Mesendoderm (in vitro differentiated cells): Measurements from ENCODE around the gene BZW1.

Source experiments
- DNase-seq: peaks from one replicate; pipeline ENCODE4 v3.0.0; 2013
- H2AK5ac ChIP-seq: 2 replicates; pipeline ENCODE4 v1.6.1; 2013; ENCODE audit warnings: low read length, inconsistent platforms
- H2BK120ac ChIP-seq: 2 replicates; pipeline ENCODE4 v1.6.1; 2013; ENCODE audit warnings: low read depth, mild to moderate bottlenecking, low read length, moderate library complexity, mixed read lengths
- H2BK15ac ChIP-seq: replicated peaks from 2 replicates; pipeline ENCODE4 v1.6.1; 2013; ENCODE audit warnings: low read depth, mild to moderate bottlenecking, moderate library complexity
- H2BK5ac ChIP-seq: 2 replicates; pipeline ENCODE4 v1.6.1; 2013; ENCODE audit warnings: low read length, inconsistent platforms
- H3K18ac ChIP-seq: 2 replicates; pipeline ENCODE4 v1.6.1; 2013; ENCODE audit warnings: mild to moderate bottlenecking, low read length, mixed read lengths
- H3K23ac ChIP-seq: one replicate; pipeline ENCODE4 v1.6.1; 2013; ENCODE audit warnings: low read length
- H3K27ac ChIP-seq: 2 replicates; pipeline ENCODE4 v1.5.1; 2013; ENCODE audit warnings: low read depth, mild to moderate bottlenecking, inconsistent platforms, low read length, moderate library complexity
- H3K27me3 ChIP-seq: 2 replicates; pipeline ENCODE4 v1.6.1; 2013; ENCODE audit warnings: low read length, control low read depth, mild to moderate bottlenecking, inconsistent platforms; ENCODE audit not compliant: insufficient read depth, poor library complexity
- H3K36me3 ChIP-seq: 2 replicates; pipeline ENCODE4 v1.6.1; 2013; ENCODE audit warnings: low read length, inconsistent platforms; ENCODE audit not compliant: control insufficient read depth, insufficient read depth
- H3K4ac ChIP-seq: one replicate; pipeline ENCODE4 v1.6.1; 2013; ENCODE audit warnings: low read depth, mild to moderate bottlenecking, low read length, moderate library complexity
- H3K4me1 ChIP-seq: 2 replicates; pipeline ENCODE4 v1.6.1; 2013; ENCODE audit warnings: low read depth, low read length, inconsistent platforms; ENCODE audit not compliant: control insufficient read depth
- H3K4me2 ChIP-seq: 2 replicates; pipeline ENCODE4 v1.6.1; 2013; ENCODE audit warnings: low read length
- H3K4me3 ChIP-seq: 2 replicates; pipeline ENCODE4 v1.5.1; 2013; ENCODE audit warnings: mild to moderate bottlenecking, low read length
- H3K56ac ChIP-seq: one replicate; pipeline ENCODE4 v1.6.1; 2013; ENCODE audit warnings: low read length
- H3K79me1 ChIP-seq: 2 replicates; pipeline ENCODE4 v1.6.1; 2013; ENCODE audit warnings: low read length, inconsistent platforms
- H3K79me2 ChIP-seq: 2 replicates; pipeline ENCODE4 v1.6.1; 2013; ENCODE audit warnings: mild to moderate bottlenecking, low read length; ENCODE audit not compliant: control insufficient read depth, insufficient read depth
- H3K9ac ChIP-seq: 2 replicates; pipeline ENCODE4 v1.6.1; 2013; ENCODE audit warnings: low read length, inconsistent platforms
- H4K5ac ChIP-seq: one replicate; pipeline ENCODE4 v1.6.1; 2013; ENCODE audit warnings: low read length
- H4K8ac ChIP-seq: one replicate; pipeline ENCODE4 v1.6.1; 2013; ENCODE audit warnings: low read depth, mild to moderate bottlenecking, control low read depth, low read length, moderate library complexity
- WGBS: extraction: QIAGEN DNeasy Blood & Tissue Kit; methylation state at CpG from one replicate; pipeline ENCODE4 v1.1.7; 2013; ENCODE audit warnings: low lambda C conversion rate, missing lambda C conversion rate; ENCODE audit not compliant: insufficient coverage; ENCODE audit errors: extremely low coverage; 5-methylcytosine and 5-hydroxymethylcytosine counted together

The BZW1 gene

DNA sequence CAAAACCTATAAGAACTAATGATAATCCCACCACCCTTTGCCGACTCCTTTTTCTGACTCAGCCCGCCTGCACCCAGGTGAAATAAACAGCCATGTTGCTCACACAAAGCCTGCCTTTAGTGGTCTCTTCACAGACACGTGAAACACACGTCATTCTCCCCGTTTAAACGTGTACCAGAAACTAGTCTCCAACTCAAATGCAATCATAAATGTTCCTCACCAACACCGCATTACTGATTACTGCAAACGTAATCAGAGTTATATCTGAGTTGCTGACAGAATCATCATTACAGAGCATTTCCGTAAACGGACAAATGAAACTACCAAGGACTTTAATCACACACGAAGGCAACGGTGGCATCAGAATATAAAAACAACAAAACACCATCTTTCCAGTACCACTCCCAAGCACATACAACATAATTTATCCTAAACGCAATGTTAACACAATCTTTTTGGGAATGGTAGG is 50.9 kb downstream of the BZW1 start:
- peaks cover 33% of the 10 kb centered on the region for H3K79me2 ChIP-seq
- H2BK5ac ChIP-seq, result no peak overlapping the region
- peaks cover 3% of the 10 kb centered on the region for H3K79me1 ChIP-seq
- no peak overlapping the region for H3K18ac ChIP-seq
- H3K36me3 ChIP-seq, result no peaks in the 10 kb centered on the region
- peak overlapping the region; percentile 99 for H3K9ac ChIP-seq
- H2BK15ac ChIP-seq, result no peak overlapping the region
- peak overlapping the region; percentile 94 for H3K4me3 ChIP-seq
- peak overlapping the region; percentile 69 for H2AK5ac ChIP-seq
- no peak overlapping the region for H3K27ac ChIP-seq
- DNase-seq, result peak; percentile 67
- no peak overlapping the region for H4K8ac ChIP-seq
- WGBS, result no CpG with 5 or more reads among the region's 13 CpGs
- no peak overlapping the region for H3K23ac ChIP-seq
- H3K27me3 ChIP-seq, result no peaks in the 10 kb centered on the region
- no peak overlapping the region for H3K4ac ChIP-seq
- peak overlapping the region; percentile 95 for H3K4me2 ChIP-seq
- no peak overlapping the region for H4K5ac ChIP-seq
- peak overlapping the region; percentile 99 for H3K56ac ChIP-seq
- no peak overlapping the region for H2BK120ac ChIP-seq
- peaks cover 2% of the 10 kb centered on the region for H3K4me1 ChIP-seq

DNA sequence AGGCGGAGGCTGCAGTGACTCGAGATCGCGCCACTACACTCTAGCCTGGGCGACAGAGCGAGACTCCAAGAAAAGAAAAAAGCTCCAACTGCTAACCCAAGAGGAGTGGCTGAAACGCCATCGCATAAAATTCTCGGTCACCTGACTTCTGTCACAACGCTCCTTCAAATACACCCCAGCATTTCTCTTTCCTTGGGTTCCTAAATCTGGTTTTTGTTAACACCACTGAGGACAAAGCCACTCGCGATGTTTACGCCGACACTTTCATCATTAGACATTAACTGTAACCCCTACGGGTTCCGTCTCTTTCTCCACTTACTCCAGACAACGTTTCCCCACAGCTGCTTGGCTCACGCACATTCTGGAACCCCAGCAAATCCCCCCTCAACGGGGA is 52.1 kb downstream of the BZW1 start:
- Histone ChIP-seq H3K79me2 (peaks cover 33% of the 10 kb centered on the region), H3K4me1 (peaks cover 2% of the 10 kb centered on the region), H4K8ac (peak overlapping the region; percentile 98), H2BK120ac (peak overlapping the region; percentile 76), H2BK5ac (peak overlapping the region; percentile 80), H3K18ac (peak overlapping the region; percentile 82), H3K4ac (peak overlapping the region; percentile 92), H3K4me3 (peak overlapping the region; percentile 94), H3K4me2 (peak overlapping the region; percentile 40), H4K5ac (no peak overlapping the region), H3K36me3 (no peaks in the 10 kb centered on the region), H2AK5ac (no peak overlapping the region), H3K56ac (peak overlapping the region; percentile 99), H3K79me1 (peaks cover 3% of the 10 kb centered on the region), H3K27ac (peak overlapping the region; percentile 85), H3K27me3 (no peaks in the 10 kb centered on the region), H3K23ac (no peak overlapping the region), H2BK15ac (no peak overlapping the region), H3K9ac (peak overlapping the region; percentile 99)
- no CpG with 5 or more reads among the region's 19 CpGs for WGBS
- DNase-seq, result peak; percentile 48

DNA sequence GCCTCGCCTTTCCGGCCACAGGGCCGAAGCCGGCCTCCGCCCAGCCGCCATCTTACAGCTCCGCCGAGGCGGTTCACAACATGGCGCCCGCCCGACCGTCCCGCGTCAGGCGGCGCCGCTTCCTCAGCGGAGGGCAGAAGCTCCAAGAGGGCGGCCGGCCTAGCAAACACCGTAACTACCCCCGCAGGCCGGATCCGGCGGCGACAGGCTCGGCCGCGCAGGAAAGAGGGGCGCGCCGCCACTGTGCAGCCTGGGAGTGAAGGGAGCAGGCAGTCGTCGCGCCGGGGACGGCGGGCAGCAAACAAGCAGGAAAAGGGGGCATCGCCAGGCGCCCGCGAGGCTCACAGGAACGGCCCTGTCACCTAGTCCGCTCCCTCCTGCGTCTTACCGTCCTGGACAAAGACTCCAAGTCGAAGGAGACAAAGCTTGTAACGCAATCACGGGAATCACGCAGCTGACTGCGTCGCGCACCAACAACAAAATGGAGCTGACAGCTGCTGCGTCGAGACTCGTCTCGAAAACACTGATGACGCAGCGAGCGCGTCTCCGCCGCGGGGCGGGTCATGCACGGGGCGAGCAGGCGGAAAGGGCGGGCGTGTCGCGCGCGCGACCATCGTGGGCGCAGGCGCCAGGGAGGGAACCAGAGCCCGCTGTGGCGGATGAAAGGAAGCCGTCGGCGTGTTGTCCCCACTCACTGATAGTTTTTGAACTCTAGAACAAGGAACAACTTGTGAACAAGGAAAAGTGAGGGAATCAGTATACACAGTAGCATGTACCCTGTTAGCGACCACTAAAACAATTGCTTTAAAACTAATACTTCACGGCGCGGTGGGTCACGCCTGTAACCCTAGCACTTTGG is 52.7 kb downstream of the BZW1 start, which contains the start of gene CLK1:
CLK1 (minus strand) TSS at position 483 of the 859 bp plus-strand sequence. CDS start 2,796 bp downstream, outside the sequence.
- peak within 1 kb of the TSS; percentile 98 for H4K8ac ChIP-seq
- H3K56ac ChIP-seq, result peak within 1 kb of the TSS; percentile 99
- H3K79me2 ChIP-seq, result peaks cover 33% of the 10 kb centered on the region
- WGBS, result no CpG with 5 or more reads among the region's 89 CpGs
- H3K4me1 ChIP-seq, result peaks cover 2% of the 10 kb centered on the region
- H3K4me3 ChIP-seq, result peak within 1 kb of the TSS; percentile 94
- H2BK15ac ChIP-seq, result no peak within 1 kb of the TSS
- peak within 1 kb of the TSS; percentile 99 for H3K9ac ChIP-seq
- H2BK120ac ChIP-seq, result peak within 1 kb of the TSS; percentile 76
- no peaks in the 10 kb centered on the region for H3K36me3 ChIP-seq
- H4K5ac ChIP-seq, result no peak within 1 kb of the TSS
- H3K4me2 ChIP-seq, result peak within 1 kb of the TSS; percentile 40
- H3K27ac ChIP-seq, result peak within 1 kb of the TSS; percentile 85
- peak; percentile 93 for DNase-seq
- H3K18ac ChIP-seq, result peak within 1 kb of the TSS; percentile 82
- peak within 1 kb of the TSS; percentile 92 for H3K4ac ChIP-seq
- H3K23ac ChIP-seq, result no peak within 1 kb of the TSS
- H3K79me1 ChIP-seq, result peaks cover 3% of the 10 kb centered on the region
- no peaks in the 10 kb centered on the region for H3K27me3 ChIP-seq
- H2BK5ac ChIP-seq, result peak within 1 kb of the TSS; percentile 80
- H2AK5ac ChIP-seq, result no peak within 1 kb of the TSS

DNA sequence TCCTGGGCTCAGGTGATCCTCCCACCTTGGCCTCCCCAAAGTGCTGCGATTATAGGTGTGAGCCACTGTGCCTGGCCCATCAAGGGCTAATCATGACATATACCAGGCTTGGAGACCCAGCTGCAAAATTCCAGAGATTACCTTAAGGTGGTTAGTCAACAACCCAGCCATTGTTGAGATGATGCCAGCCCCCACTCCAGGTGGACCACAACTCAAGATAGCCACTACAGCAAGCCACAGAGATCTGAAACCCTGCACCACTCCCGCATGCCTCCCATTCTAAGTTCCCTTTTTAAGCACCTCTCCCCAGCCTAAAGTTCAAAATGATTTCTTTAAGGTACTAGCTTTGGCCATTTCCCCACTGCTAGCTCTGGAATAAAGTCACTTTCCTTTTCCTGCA is 57.3 kb downstream of the BZW1 start:
- H3K27ac ChIP-seq, result no peak overlapping the region
- H2BK5ac ChIP-seq, result no peak overlapping the region
- H3K79me2 ChIP-seq, result no peaks in the 10 kb centered on the region
- no peak overlapping the region for H3K23ac ChIP-seq
- H4K5ac ChIP-seq, result no peak overlapping the region
- no peak overlapping the region for H2BK120ac ChIP-seq
- no peaks in the 10 kb centered on the region for H3K36me3 ChIP-seq
- no peaks in the 10 kb centered on the region for H3K27me3 ChIP-seq
- H3K4me2 ChIP-seq, result no peak overlapping the region
- no peak overlapping the region for H3K56ac ChIP-seq
- H3K4me1 ChIP-seq, result no peaks in the 10 kb centered on the region
- no peak overlapping the region for H2AK5ac ChIP-seq
- no peak overlapping the region for H3K9ac ChIP-seq
- no peak overlapping the region for H3K4ac ChIP-seq
- H4K8ac ChIP-seq, result no peak overlapping the region
- H3K18ac ChIP-seq, result no peak overlapping the region
- H3K4me3 ChIP-seq, result no peak overlapping the region
- H3K79me1 ChIP-seq, result no peaks in the 10 kb centered on the region
- no peak overlapping the region for H2BK15ac ChIP-seq
- no CpG with 5 or more reads among the region's 2 CpGs for WGBS
- peak; percentile 28 for DNase-seq

DNA sequence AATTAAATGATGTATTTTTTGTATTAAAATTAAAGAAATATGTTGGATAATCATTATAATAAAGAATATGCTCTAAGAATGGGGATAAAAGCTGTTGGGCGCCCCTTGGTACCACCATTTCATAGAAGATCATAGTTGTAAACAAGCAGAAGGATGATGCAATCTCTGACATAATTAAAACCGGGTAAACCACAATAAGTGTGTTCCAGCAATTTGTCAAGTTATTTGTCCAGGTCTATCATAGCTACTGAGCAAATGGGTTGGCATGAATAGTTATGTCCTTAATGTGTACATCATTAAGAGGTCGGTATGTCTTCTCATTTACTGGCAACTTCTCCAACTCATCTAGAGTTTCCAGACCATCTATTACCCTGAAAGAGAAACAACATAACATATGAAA is 59.4 kb downstream of the BZW1 start:
- no peak overlapping the region for H2BK120ac ChIP-seq
- H3K79me2 ChIP-seq, result no peaks in the 10 kb centered on the region
- no peak overlapping the region for H2BK5ac ChIP-seq
- no peak overlapping the region for H3K4ac ChIP-seq
- no peaks in the 10 kb centered on the region for H3K4me1 ChIP-seq
- H3K4me3 ChIP-seq, result no peak overlapping the region
- no peak overlapping the region for H3K23ac ChIP-seq
- 100% methylated on average over 1 of the region's 3 CpGs for WGBS
- no peaks in the 10 kb centered on the region for H3K27me3 ChIP-seq
- H3K9ac ChIP-seq, result no peak overlapping the region
- H3K79me1 ChIP-seq, result no peaks in the 10 kb centered on the region
- no peak overlapping the region for H3K18ac ChIP-seq
- H3K27ac ChIP-seq, result no peak overlapping the region
- no peaks in the 10 kb centered on the region for H3K36me3 ChIP-seq
- no peak overlapping the region for H3K56ac ChIP-seq
- no peak overlapping the region for H4K8ac ChIP-seq
- no peak overlapping the region for H2BK15ac ChIP-seq
- DNase-seq, result no peak
- H4K5ac ChIP-seq, result no peak overlapping the region
- H2AK5ac ChIP-seq, result no peak overlapping the region
- H3K4me2 ChIP-seq, result no peak overlapping the region
